Prostate gland (tissue), 2 donors: Measurements from ENCODE around the gene ANXA6. TPM values are rescaled to one million over a fixed set of nuclear protein-coding genes. Genes with fewer than 3 reads are reported as not detected.

Experiments used
- DNase-seq: peaks from one replicate; pipeline ENCODE4 v3.0.0-alpha.2; 2019; ENCODE audit warnings: low spot score
- H3K27ac ChIP-seq, 2 donors: fragments of 200-600 bp; sonication (generic); 2 replicates each; pipeline ENCODE4 v1.5.1; 2017 to 2019
- H3K27me3 ChIP-seq: fragments of 200-600 bp; sonication (generic); replicated peaks from 2 replicates; pipeline ENCODE4 v1.5.1; 2019; ENCODE audit not compliant: insufficient read depth
- H3K36me3 ChIP-seq, 2 donors: fragments of 200-600 bp; sonication (generic); 1 replicate in 1 of 2; 2 replicates in 1 of 2; pipeline versions ENCODE4 v1.5.1 to v1.8.1; 2017 to 2019
- H3K4me1 ChIP-seq: fragments of 200-600 bp; sonication (generic); replicated peaks from 2 replicates; pipeline ENCODE4 v1.5.1; 2019
- H3K4me3 ChIP-seq, 2 donors: fragments of 200-600 bp; sonication (generic); 2 replicates each; pipeline ENCODE4 v1.5.1; 2017 to 2019
- H3K9me3 ChIP-seq: fragments of 200-600 bp; sonication (generic); 2 replicates; pipeline ENCODE4 v1.5.1; 2017
- POLR2A ChIP-seq: fragments of 450-650 bp; IDR thresholded peaks from one replicate; pipeline ENCODE4 v1.6.1; 2016; ENCODE audit warnings: antibody characterized with exemption, mild to moderate bottlenecking
- POLR2AphosphoS5 ChIP-seq: sonication (generic); formaldehyde crosslinking; IDR thresholded peaks from one replicate; pipeline ENCODE4 v1.6.1; 2017; ENCODE audit warnings: antibody characterized with exemption
- WGBS: methylation state at CpG from one replicate; pipeline ENCODE4 v1.1.5; 2018; 5-methylcytosine and 5-hydroxymethylcytosine counted together
- intact Hi-C: fragments of 100-400 bp; cut with DNase I; formaldehyde crosslinking; loops from one replicate; pipeline ENCODE4 v1.14.2; 2022
- total RNA-seq, 2 donors: library from RNA; depleted of rRNA; stranded (reverse); fragments of >200 nt; gene quantifications; one replicate each; pipeline ENCODE4 v1.1.0, GENCODE V29; 2016
- TF ChIP-seq, protein P1 (sequence below), 4 experiments: fragments of 200-600 bp in 2 of 4; fragments of 450-650 bp in 2 of 4; sonication (generic) in 2 of 4; IDR thresholded peaks; 1 replicate in 3 of 4; 2 replicates in 1 of 4; pipeline ENCODE4 v1.5.1; 2016 to 2019; ENCODE audit warnings: antibody characterized with exemption in 4 of 4, mild to moderate bottlenecking in 2 of 4, moderate library complexity in 2 of 4

Gene ANXA6
- total RNA-seq, 2 donors from 2014 or later, result 85.7 to 184 TPM

DNA sequence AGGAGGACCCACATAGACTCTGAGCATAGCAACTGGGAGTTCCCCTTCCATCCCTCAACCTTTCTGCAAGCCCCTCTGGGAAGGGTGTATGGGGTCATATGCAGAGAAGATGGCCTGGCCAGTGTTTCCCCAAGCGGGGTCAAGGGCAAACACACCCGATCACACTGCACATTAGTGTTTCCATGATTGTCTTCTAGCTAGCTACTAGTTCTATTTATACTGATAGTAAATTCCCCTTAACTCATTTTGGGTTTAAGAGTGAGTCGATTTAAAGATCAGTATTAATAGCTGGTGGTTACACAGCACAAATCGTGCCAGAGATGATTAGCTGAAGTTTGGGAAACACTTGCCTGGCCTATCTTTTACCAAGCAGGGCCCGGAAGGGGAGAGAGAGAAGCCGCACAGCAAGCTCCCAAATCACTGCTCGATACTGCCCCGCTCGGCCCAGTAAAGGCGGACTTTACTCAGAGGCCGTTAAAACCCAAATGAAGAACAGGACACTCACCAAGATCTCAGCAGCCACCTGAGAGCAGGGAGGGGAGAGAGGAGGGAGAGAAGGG is 47.4 kb downstream of the ANXA6 start:
- Histone ChIP-seq H3K27ac (no peak overlapping the region), H3K4me3 (no peak overlapping the region), H3K36me3 (no peaks in the 10 kb centered on the region), H3K27me3 (no peaks in the 10 kb centered on the region), H3K9me3 (no peaks in the 10 kb centered on the region), H3K4me1 (no peaks in the 10 kb centered on the region)
- WGBS, result 89% methylated on average over 11 of the region's 11 CpGs
- no peak for DNase-seq
- TF ChIP-seq POLR2AphosphoS5 (no peak), POLR2A (no peak)
- TF ChIP-seq, protein P1, sequence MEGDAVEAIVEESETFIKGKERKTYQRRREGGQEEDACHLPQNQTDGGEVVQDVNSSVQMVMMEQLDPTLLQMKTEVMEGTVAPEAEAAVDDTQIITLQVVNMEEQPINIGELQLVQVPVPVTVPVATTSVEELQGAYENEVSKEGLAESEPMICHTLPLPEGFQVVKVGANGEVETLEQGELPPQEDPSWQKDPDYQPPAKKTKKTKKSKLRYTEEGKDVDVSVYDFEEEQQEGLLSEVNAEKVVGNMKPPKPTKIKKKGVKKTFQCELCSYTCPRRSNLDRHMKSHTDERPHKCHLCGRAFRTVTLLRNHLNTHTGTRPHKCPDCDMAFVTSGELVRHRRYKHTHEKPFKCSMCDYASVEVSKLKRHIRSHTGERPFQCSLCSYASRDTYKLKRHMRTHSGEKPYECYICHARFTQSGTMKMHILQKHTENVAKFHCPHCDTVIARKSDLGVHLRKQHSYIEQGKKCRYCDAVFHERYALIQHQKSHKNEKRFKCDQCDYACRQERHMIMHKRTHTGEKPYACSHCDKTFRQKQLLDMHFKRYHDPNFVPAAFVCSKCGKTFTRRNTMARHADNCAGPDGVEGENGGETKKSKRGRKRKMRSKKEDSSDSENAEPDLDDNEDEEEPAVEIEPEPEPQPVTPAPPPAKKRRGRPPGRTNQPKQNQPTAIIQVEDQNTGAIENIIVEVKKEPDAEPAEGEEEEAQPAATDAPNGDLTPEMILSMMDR (IDR thresholded peaks at IDR 0.05), result no peak
- intact Hi-C loops, result no loop called here

DNA sequence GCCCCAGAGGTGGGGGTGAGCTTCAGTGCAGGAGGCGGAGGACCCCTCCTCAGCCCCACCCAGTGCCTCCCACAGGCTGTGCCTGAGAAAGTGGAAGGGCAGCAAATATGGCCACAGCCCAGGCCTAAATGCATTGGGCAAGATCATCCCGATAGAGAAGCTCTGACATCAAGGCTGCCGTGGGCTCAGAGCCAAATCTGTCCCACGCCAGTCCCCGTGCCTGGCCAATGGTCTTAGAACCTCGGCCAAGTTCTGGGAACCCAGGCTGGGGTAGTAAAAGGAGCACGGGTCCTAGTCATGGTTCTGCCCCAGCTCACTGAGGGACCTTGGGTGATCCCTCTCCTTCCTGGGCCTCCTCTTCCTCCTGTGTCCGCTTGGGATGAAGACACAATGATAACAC is 49.0 kb downstream of the ANXA6 start:
- no peak for TF ChIP-seq POLR2AphosphoS5
- no peak overlapping the region for H3K4me3 ChIP-seq
- no peaks in the 10 kb centered on the region for H3K36me3 ChIP-seq
- H3K9me3 ChIP-seq, result no peaks in the 10 kb centered on the region
- H3K27me3 ChIP-seq, result no peaks in the 10 kb centered on the region
- DNase-seq, result no peak
- intact Hi-C loops, result loop anchor here (5.0 kb wide), 1 partner anchor 101 kb away; no protein-coding TSS in a partner anchor
- peak overlapping the region in 1 of 2 donors; percentile 31 for H3K27ac ChIP-seq
- WGBS, result 45% methylated on average over 8 of the region's 8 CpGs
- H3K4me1 ChIP-seq, result no peaks in the 10 kb centered on the region

DNA sequence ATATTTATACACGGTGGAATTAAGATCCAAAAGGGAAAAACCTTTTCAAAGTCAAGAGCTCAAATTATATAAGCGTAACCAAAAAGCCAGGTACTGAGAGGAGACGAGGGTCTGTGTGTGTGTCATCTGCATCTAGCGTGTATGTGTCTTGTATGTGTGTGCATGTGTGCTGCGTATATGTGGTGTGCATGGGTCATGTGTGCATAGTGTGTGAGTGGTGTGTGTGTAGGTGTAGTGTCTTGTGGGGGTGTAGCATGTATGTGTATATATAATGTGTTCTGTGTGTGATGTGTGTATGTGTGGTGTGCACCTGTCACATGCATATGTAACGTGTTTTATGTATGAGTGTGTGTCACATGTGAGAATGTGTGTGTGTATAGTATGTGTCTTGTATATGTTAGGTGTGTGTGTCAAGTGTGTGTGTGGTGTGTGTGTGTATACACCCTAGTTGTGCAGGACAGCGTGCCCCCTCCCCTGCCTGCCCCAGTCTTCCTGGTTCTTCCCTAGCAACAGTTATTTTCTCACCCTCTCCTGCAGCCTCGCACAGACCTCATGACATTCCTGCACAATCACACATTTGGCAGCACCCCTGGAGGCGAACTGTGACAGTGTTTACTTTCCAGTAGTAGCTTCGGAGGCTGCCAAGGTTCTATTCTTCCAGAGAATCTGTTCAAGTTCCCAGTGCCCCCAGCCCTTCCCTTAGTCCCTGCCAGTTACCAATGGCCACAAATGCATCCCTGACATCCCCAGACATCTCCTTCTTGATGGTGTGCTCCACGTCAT is 49.6 kb downstream of the ANXA6 start:
- Histone ChIP-seq H3K4me3 (no peak overlapping the region), H3K36me3 (no peaks in the 10 kb centered on the region), H3K4me1 (no peaks in the 10 kb centered on the region), H3K27ac (peak overlapping the region in 1 of 2 donors; percentile 31), H3K27me3 (no peaks in the 10 kb centered on the region), H3K9me3 (no peaks in the 10 kb centered on the region)
- TF ChIP-seq POLR2AphosphoS5 (peak; percentile 62), POLR2A (no peak)
- TF ChIP-seq, protein P1 (IDR thresholded peaks at IDR 0.05), result no peak
- 64% methylated on average over 11 of the region's 11 CpGs for WGBS
- intact Hi-C loops, result loop anchor here (5.0 kb wide), 1 partner anchor 101 kb away; no protein-coding TSS in a partner anchor
- DNase-seq, result peak; percentile 52

DNA sequence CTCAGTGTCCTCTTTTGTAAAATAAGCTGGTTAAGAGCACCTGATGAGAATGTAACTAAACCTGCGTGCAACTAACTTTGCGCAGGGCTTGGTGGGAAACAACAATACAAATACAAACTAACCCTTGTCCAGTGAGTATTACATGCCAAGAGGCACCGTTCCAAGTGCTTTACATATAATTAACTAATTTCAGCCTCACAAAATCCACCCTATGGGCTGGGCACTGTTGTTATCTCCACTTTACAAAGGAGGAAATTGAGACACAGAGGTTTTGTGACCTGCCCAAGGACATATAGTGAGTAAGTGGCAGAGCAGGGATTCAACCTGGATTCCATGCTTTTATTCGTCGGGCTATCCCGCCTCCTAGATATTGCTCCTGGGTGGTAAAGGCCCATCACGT is 50.5 kb downstream of the ANXA6 start:
- DNase-seq, result no peak
- 84% methylated on average over 7 of the region's 7 CpGs for WGBS
- TF ChIP-seq POLR2A (no peak), POLR2AphosphoS5 (no peak)
- TF ChIP-seq, protein P1 (IDR thresholded peaks at IDR 0.05), result no peak
- Histone ChIP-seq H3K4me1 (no peaks in the 10 kb centered on the region), H3K27ac (no peak overlapping the region), H3K36me3 (no peaks in the 10 kb centered on the region), H3K27me3 (no peaks in the 10 kb centered on the region), H3K4me3 (no peak overlapping the region), H3K9me3 (no peaks in the 10 kb centered on the region)
- intact Hi-C loops, result loop anchor here (5.0 kb wide), 1 partner anchor 100 kb away; no protein-coding TSS in a partner anchor

DNA sequence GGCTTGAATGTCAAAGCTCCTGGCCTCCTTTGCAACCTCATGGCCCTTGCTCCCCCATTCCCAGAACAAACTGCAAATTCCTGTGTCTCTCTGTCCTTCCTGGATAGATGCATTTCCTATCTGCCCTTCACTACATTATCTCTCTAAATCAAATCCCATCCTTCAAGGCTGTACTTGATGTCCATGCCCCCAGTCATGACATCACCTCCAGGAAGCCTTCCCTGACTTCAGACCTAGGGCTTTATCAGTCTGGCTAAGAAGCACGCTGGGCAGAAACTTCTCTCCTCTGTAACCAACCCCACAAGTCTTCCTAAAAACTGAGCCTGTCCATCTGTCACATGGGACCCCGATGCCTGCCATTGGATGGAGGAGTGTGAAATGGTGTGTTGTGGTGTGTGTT is 51.1 kb downstream of the ANXA6 start:
- no peak overlapping the region for H3K27ac ChIP-seq
- TF ChIP-seq POLR2AphosphoS5, result no peak
- TF ChIP-seq, protein P1 (IDR thresholded peaks at IDR 0.05), result no peak
- TF ChIP-seq POLR2A, result no peak
- DNase-seq, result no peak
- no peaks in the 10 kb centered on the region for H3K4me1 ChIP-seq
- no peaks in the 10 kb centered on the region for H3K9me3 ChIP-seq
- H3K36me3 ChIP-seq, result no peaks in the 10 kb centered on the region
- no peak overlapping the region for H3K4me3 ChIP-seq
- WGBS, result 98% methylated on average over 2 of the region's 2 CpGs
- intact Hi-C loops, result loop anchor here (5.0 kb wide), 1 partner anchor 99 kb away; no protein-coding TSS in a partner anchor
- no peaks in the 10 kb centered on the region for H3K27me3 ChIP-seq
